A673 (cell line): ENCODE measurements around the gene SLX4IP. TPM values are rescaled to one million over a fixed set of nuclear protein-coding genes. Genes with fewer than 3 reads are reported as not detected.

Source experiments
- BruUV-seq: library from RNA; stranded (reverse); fragments of 400-500 nt; replicated peaks from 2 replicates; lab custom pipeline; 2021; lab: Mats Ljungman, UMichigan
- CTCF ChIA-PET: fragments of 300-600 bp; sonication (Branson Sonifier 250); formaldehyde crosslinking; loops from one replicate; lab custom pipeline; 2022; ENCODE audit warnings: antibody characterized with exemption; lab: Charles Lee
- POLR2A ChIA-PET: fragments of 300-600 bp; sonication (Branson Sonifier 250); formaldehyde crosslinking; loops from one replicate; lab custom pipeline; 2022; ENCODE audit warnings: antibody characterized with exemption; ENCODE audit not compliant: low non-redundant PET; lab: Charles Lee
- DNase-seq: peaks from one replicate; pipeline ENCODE4 v3.0.0-alpha.2; 2015; ENCODE audit warnings: low spot score
- H3K27ac ChIP-seq: fragments of 200-600 bp; sonication (generic); 2 replicates; pipeline ENCODE4 v1.5.1; 2016; ENCODE audit warnings: mixed run types, low read depth, mild to moderate bottlenecking, mixed read lengths, antibody characterized with exemption, low read length; ENCODE audit not compliant: poor library complexity, severe bottlenecking
- H3K27me3 ChIP-seq: fragments of 200-600 bp; sonication (generic); replicated peaks from 2 replicates; pipeline ENCODE4 v1.6.1; 2017; ENCODE audit warnings: mixed run types, low read depth, mild to moderate bottlenecking, mixed read lengths, antibody characterized with exemption, low read length; ENCODE audit not compliant: insufficient read depth, poor library complexity
- H3K36me3 ChIP-seq: fragments of 200-600 bp; sonication (generic); 2 replicates; pipeline ENCODE4 v1.6.1; 2016; ENCODE audit warnings: mixed run types, mild to moderate bottlenecking, mixed read lengths, antibody characterized with exemption, low read length; ENCODE audit not compliant: insufficient read depth, poor library complexity, severe bottlenecking
- H3K4me1 ChIP-seq: fragments of 200-600 bp; sonication (generic); 2 replicates; pipeline ENCODE4 v1.6.1; 2017; ENCODE audit warnings: mixed run types, mild to moderate bottlenecking, mixed read lengths, antibody characterized with exemption, low read length; ENCODE audit not compliant: insufficient read depth, poor library complexity, severe bottlenecking
- H3K4me3 ChIP-seq: fragments of 200-600 bp; sonication (generic); 2 replicates; pipeline ENCODE4 v1.5.1; 2016; ENCODE audit warnings: low read depth, mixed run types, mild to moderate bottlenecking, mixed read lengths, low read length; ENCODE audit not compliant: poor library complexity, severe bottlenecking
- H3K9me3 ChIP-seq: fragments of 200-600 bp; sonication (generic); 2 replicates; pipeline ENCODE4 v1.6.1; 2016; ENCODE audit warnings: mixed run types, low read depth, mild to moderate bottlenecking, mixed read lengths, antibody characterized with exemption, low read length; ENCODE audit not compliant: poor library complexity, severe bottlenecking
- EZH2 ChIP-seq: fragments of 200-600 bp; sonication (generic); IDR thresholded peaks from 2 replicates; pipeline ENCODE4 v1.6.1; 2017; ENCODE audit warnings: borderline replicate concordance, low read depth, mild to moderate bottlenecking, mixed read lengths, antibody characterized with exemption, low read length; ENCODE audit not compliant: poor library complexity, severe bottlenecking
- intact Hi-C: fragments of 100-400 bp; cut with micrococcal nuclease; formaldehyde crosslinking; loops from one replicate; pipeline ENCODE4 v1.10.0; 2022; ENCODE audit not compliant: unreplicated experiment
- total RNA-seq: library from RNA; stranded (reverse); gene quantifications from 2 replicates; pipeline ENCODE4 v1.2.3, GENCODE V29; 2021
- TF ChIP-seq, protein P1 (sequence below): fragments of 300-800, 200-600 bp; sonication (generic); conservative IDR thresholded peaks from 2 replicates; pipeline ENCODE4 v1.5.1; 2017; ENCODE audit warnings: low read depth, mild to moderate bottlenecking, antibody characterized with exemption, low read length, moderate library complexity, mixed read lengths

Gene SLX4IP
- total RNA-seq, 1 experiment from 2014 or later, result 9.8 TPM

DNA sequence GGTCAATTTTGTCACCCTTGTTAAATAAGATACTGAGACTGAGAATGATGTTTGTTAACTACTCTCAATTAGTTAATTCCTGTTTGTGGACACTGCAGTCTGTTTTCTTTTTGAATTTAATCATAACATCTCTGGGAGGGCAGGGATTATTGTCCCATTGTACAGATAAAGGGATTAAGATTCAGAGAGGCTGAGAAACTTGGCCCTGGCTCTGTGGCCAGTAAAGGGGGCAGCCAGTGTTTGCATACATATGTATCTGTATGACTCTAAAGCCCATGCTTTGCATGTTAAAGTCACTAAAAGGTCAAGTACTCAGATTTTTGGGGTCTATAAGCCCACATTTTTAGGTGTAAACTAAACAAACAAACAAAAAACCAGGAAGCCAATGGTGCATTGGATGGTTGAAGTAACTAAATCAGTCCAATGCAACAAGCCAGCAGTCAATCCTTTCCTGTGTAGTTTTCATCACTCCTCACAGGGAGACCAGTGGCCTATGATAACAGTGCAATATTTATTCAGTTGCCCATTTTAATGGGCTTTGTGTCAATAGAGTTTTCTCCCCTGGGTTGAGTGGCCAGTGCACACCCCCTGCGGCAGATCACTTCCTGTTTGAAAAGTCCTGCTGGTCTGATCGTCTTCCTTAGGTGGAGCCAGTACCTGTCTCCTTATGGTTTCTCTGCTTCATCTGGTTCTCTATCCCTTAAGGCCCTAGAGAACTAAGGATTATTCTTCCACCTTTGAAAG lies 106.7 kb downstream of the SLX4IP start:
- Histone ChIP-seq H3K27me3 (no peaks in the 10 kb centered on the region), H3K9me3 (no peaks in the 10 kb centered on the region), H3K36me3 (no peaks in the 10 kb centered on the region), H3K27ac (peak overlapping the region; percentile 90), H3K4me1 (peaks cover 50% of the 10 kb centered on the region), H3K4me3 (no peak overlapping the region)
- TF ChIP-seq EZH2, result no peak
- TF ChIP-seq, protein P1, sequence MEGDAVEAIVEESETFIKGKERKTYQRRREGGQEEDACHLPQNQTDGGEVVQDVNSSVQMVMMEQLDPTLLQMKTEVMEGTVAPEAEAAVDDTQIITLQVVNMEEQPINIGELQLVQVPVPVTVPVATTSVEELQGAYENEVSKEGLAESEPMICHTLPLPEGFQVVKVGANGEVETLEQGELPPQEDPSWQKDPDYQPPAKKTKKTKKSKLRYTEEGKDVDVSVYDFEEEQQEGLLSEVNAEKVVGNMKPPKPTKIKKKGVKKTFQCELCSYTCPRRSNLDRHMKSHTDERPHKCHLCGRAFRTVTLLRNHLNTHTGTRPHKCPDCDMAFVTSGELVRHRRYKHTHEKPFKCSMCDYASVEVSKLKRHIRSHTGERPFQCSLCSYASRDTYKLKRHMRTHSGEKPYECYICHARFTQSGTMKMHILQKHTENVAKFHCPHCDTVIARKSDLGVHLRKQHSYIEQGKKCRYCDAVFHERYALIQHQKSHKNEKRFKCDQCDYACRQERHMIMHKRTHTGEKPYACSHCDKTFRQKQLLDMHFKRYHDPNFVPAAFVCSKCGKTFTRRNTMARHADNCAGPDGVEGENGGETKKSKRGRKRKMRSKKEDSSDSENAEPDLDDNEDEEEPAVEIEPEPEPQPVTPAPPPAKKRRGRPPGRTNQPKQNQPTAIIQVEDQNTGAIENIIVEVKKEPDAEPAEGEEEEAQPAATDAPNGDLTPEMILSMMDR, result no peak
- BruUV-seq, result no TSS peak
- ChIA-PET CTCF (no interaction called here), POLR2A (no interaction called here)
- DNase-seq, result no peak
- intact Hi-C loops, result loop anchor here (5.0 kb wide), 1 partner anchor 835 kb away; no protein-coding TSS in a partner anchor

- Histone ChIP-seq H3K27me3 (no peaks in the 10 kb centered on the region), H3K27ac (no peak overlapping the region), H3K4me3 (no peak overlapping the region), H3K36me3 (no peaks in the 10 kb centered on the region), H3K9me3 (no peaks in the 10 kb centered on the region), H3K4me1 (peaks cover 44% of the 10 kb centered on the region)
- ChIA-PET CTCF (no interaction called here), POLR2A (no interaction called here)
- BruUV-seq, result no TSS peak
- DNase-seq, result no peak
- intact Hi-C loops, result loop anchor here (5.0 kb wide), 1 partner anchor 835 kb away; no protein-coding TSS in a partner anchor
- TF ChIP-seq, protein P1, result no peak
- TF ChIP-seq EZH2, result no peak
These were observed 107.3 kb downstream of the SLX4IP start for GRCh38 chr20:10542442-10542841.

DNA sequence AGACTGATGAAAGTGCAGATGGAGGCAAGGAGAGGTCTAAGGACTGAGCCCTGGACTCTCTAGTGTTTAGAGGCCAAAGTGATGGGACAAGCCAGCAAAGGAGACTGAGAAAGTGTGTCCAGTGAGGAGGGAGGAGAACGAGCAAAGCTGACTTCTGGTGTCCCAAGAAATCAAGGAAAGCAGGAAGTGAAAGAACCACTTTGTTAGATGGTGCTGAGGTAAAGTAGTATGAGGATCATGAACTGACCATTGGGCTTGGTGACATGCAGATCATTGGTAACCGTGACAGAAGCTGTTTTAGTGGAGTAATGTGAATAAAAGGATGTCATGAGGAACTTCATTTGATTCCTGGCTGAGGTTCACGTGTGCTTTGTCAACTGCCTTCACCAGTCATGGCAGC lies 108.4 kb downstream of the SLX4IP start:
- ChIA-PET POLR2A (interaction anchor here (0.6 kb wide), 1 partner anchor 569 kb away, joined by 6 read pairs; no protein-coding TSS in a partner anchor), CTCF (no interaction called here)
- Histone ChIP-seq H3K9me3 (no peaks in the 10 kb centered on the region), H3K4me1 (peaks cover 34% of the 10 kb centered on the region), H3K27me3 (no peaks in the 10 kb centered on the region), H3K36me3 (no peaks in the 10 kb centered on the region), H3K27ac (no peak overlapping the region), H3K4me3 (no peak overlapping the region)
- intact Hi-C loops, result loop anchor here (5.0 kb wide), 1 partner anchor 834 kb away; no protein-coding TSS in a partner anchor
- DNase-seq, result no peak
- TF ChIP-seq EZH2, result no peak
- TF ChIP-seq, protein P1, result no peak
- BruUV-seq, result no TSS peak
